Vagina (tissue), 2 donors: Measurements from ENCODE around the gene DRAM2. TPM values are rescaled to one million over a fixed set of nuclear protein-coding genes. Genes with fewer than 3 reads are reported as not detected.

Source experiments
- DNase-seq, 2 donors: peaks; one replicate each; pipeline ENCODE4 v3.0.0-alpha.2; 2017; ENCODE audit errors: extremely low spot score in 2 of 2
- H3K27ac ChIP-seq: fragments of 200-600 bp; sonication (generic); one replicate; pipeline ENCODE4 v1.5.1; 2019
- H3K27me3 ChIP-seq: fragments of 200-600 bp; sonication (generic); one replicate; pipeline ENCODE4 v1.5.1; 2019
- H3K36me3 ChIP-seq, 2 donors: fragments of 200-600 bp; sonication (generic); one replicate each; pipeline ENCODE4 v1.5.1; 2017 to 2019
- H3K4me1 ChIP-seq: fragments of 200-600 bp; sonication (generic); one replicate; pipeline ENCODE4 v1.5.1; 2019
- H3K4me3 ChIP-seq, 2 donors: fragments of 200-600 bp; sonication (generic); 1 replicate in 1 of 2; 2 replicates in 1 of 2; pipeline ENCODE4 v1.5.1; 2016 to 2019
- H3K9me3 ChIP-seq: fragments of 200-600 bp; sonication (generic); one replicate; pipeline ENCODE4 v1.5.1; 2019
- POLR2A ChIP-seq, 2 donors: fragments of 450-650 bp; IDR thresholded peaks; one replicate each; pipeline ENCODE4 v1.6.1; 2017; ENCODE audit warnings: antibody characterized with exemption in 2 of 2, mild to moderate bottlenecking in 2 of 2, moderate library complexity in 2 of 2
- POLR2AphosphoS5 ChIP-seq, 2 donors: sonication (generic); formaldehyde crosslinking; IDR thresholded peaks; one replicate each; pipeline ENCODE4 v1.9.0; 2017; ENCODE audit warnings: antibody characterized with exemption in 2 of 2, mild to moderate bottlenecking in 2 of 2, low read depth in 1 of 2; ENCODE audit not compliant: insufficient read depth in 1 of 2
- intact Hi-C: fragments of 100-400 bp; cut with DNase I; formaldehyde crosslinking; loops from one replicate; pipeline ENCODE4 v1.15.1; 2023
- total RNA-seq: library from RNA; depleted of rRNA; stranded (reverse); fragments of >200 nt; gene quantifications from one replicate; pipeline ENCODE4 v1.2.3, GENCODE V29; 2016
- TF ChIP-seq, protein P1 (sequence below), 3 experiments: fragments of 450-650 bp in 2 of 3; fragments of 200-600 bp in 1 of 3; sonication (generic) in 1 of 3; IDR thresholded peaks; one replicate each; pipeline ENCODE4 v1.5.1; 2017 to 2019; ENCODE audit warnings: antibody characterized with exemption in 3 of 3, mild to moderate bottlenecking in 2 of 3, moderate library complexity in 2 of 3

The DRAM2 gene
- total RNA-seq, 1 donor from 2014 or later = 33.9 TPM

DNA sequence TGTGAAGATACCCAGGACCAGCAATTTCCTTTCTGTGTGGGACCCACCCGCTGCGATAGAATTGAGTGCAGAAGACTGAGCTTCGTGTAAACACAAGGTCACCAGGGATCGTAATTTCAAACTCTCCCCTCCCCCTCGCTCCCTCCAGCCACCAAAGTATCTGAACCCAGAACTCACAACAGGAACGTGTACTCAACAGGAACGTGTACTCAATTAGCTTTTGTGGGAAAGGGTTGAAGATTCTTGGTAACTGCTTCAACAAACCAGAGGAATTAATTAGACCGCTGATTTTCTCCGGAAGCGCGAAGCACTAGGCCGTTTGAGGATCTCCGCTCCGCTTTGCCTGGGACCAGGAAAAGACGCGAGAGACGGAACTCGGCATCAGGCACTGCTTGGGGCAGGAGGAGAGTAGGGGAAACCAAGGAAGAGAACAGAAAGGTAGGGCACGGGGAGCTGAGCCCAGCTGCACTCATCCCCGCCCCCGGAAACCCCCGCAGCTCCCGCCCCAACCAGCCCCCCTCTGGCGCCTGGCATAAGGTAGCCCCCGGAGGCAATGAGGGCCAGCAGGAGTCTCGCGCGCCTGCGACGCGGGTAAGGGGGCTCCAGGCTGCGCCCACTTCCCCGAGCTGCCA is 453 bp downstream of the DRAM2 start:
- no peak for DNase-seq
- no peaks in the 10 kb centered on the region for H3K27me3 ChIP-seq
- TF ChIP-seq POLR2AphosphoS5 (IDR thresholded peaks at IDR 0.05; ENCODE audit: insufficient read depth in 1 of 2, low read depth in 1 of 2) (no peak), POLR2A (IDR thresholded peaks at IDR 0.05) (no peak)
- TF ChIP-seq, protein P1, sequence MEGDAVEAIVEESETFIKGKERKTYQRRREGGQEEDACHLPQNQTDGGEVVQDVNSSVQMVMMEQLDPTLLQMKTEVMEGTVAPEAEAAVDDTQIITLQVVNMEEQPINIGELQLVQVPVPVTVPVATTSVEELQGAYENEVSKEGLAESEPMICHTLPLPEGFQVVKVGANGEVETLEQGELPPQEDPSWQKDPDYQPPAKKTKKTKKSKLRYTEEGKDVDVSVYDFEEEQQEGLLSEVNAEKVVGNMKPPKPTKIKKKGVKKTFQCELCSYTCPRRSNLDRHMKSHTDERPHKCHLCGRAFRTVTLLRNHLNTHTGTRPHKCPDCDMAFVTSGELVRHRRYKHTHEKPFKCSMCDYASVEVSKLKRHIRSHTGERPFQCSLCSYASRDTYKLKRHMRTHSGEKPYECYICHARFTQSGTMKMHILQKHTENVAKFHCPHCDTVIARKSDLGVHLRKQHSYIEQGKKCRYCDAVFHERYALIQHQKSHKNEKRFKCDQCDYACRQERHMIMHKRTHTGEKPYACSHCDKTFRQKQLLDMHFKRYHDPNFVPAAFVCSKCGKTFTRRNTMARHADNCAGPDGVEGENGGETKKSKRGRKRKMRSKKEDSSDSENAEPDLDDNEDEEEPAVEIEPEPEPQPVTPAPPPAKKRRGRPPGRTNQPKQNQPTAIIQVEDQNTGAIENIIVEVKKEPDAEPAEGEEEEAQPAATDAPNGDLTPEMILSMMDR (IDR thresholded peaks at IDR 0.05) = no peak
- peak overlapping the region; percentile 83 to 94 for H3K4me3 ChIP-seq
- no peaks in the 10 kb centered on the region for H3K36me3 ChIP-seq
- H3K9me3 ChIP-seq = no peaks in the 10 kb centered on the region
- peaks cover 56% of the 10 kb centered on the region for H3K4me1 ChIP-seq
- intact Hi-C loops = no loop called here
- peak overlapping the region; percentile 97 for H3K27ac ChIP-seq

DNA sequence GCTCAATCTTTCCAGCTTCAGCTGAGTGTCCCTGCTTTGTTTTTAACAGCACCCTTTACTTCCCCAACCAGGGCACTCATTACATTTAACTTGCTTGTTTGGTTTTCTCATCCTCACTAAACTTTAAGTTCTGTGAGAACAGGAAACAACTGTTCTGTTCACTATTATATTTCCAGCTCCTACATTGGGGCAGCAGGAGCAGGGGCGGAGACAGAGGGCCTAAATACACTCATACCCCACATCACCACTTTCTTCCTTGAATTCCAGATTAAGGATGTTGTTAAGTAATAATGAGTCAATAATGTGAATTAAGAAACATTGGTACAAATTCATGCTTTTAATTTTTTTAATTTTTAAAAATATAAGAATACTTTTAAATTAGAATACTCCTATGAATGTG is 6.0 kb downstream of the DRAM2 start:
- no peak overlapping the region for H3K4me3 ChIP-seq
- peaks cover 19% of the 10 kb centered on the region for H3K4me1 ChIP-seq
- peaks cover 0 to 15% of the 10 kb centered on the region in 2 donors for H3K36me3 ChIP-seq
- H3K27me3 ChIP-seq = no peaks in the 10 kb centered on the region
- intact Hi-C loops = no loop called here
- TF ChIP-seq, protein P1 (IDR thresholded peaks at IDR 0.05) = no peak
- TF ChIP-seq POLR2AphosphoS5 (IDR thresholded peaks at IDR 0.05; ENCODE audit: insufficient read depth in 1 of 2, low read depth in 1 of 2) (no peak), POLR2A (IDR thresholded peaks at IDR 0.05) (no peak)
- no peaks in the 10 kb centered on the region for H3K9me3 ChIP-seq
- H3K27ac ChIP-seq = no peak overlapping the region
- no peak for DNase-seq

DNA sequence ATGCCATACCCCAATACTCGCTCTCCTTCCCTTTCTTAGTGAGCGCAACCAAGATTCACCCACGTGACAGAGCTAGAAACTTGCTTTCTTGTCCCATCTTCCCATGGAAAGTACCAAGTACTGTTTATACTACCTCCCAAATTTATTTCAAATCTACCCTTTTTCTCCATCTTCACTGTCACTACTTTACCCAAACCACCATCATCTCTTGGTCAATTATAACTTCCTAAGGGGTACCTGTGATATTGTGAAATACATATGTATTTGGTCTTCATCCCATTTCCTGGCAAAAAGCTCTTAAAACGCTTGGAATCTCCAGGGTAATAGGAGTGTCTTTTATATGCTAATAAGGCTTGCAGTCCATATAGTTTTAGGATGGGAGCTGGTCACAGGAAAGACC is 8.2 kb downstream of the DRAM2 start:
- Histone ChIP-seq H3K36me3 (peaks cover 0 to 15% of the 10 kb centered on the region in 2 donors), H3K4me1 (peaks cover 7% of the 10 kb centered on the region), H3K4me3 (no peak overlapping the region), H3K9me3 (no peaks in the 10 kb centered on the region), H3K27me3 (no peaks in the 10 kb centered on the region), H3K27ac (no peak overlapping the region)
- TF ChIP-seq POLR2A (IDR thresholded peaks at IDR 0.05) (no peak), POLR2AphosphoS5 (IDR thresholded peaks at IDR 0.05; ENCODE audit: insufficient read depth in 1 of 2, low read depth in 1 of 2) (no peak)
- TF ChIP-seq, protein P1 (IDR thresholded peaks at IDR 0.05) = no peak
- intact Hi-C loops = no loop called here
- no peak for DNase-seq

DNA sequence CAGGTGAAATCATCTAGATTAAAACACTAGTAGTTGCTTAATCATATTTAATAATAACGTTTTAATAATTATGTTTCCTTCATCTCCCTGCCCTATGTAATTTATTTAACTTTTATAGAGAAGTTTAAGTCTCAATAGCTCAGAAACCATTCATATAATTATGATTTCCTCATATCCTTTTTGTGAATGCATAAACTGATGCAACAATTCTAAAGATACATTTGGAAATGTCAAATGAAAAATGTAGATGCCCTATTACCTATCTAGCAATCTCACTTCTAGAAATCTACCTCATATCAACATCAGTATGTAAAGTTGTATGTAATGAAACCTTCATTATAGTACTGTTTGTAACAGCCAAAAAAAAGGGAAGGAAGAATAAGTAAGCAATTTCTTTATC is 10.5 kb downstream of the DRAM2 start:
- Histone ChIP-seq H3K27ac (no peak overlapping the region), H3K4me1 (no peaks in the 10 kb centered on the region), H3K9me3 (no peaks in the 10 kb centered on the region), H3K27me3 (no peaks in the 10 kb centered on the region), H3K36me3 (peaks cover 0 to 32% of the 10 kb centered on the region in 2 donors), H3K4me3 (no peak overlapping the region)
- no peak for TF ChIP-seq POLR2A (IDR thresholded peaks at IDR 0.05)
- TF ChIP-seq, protein P1 (IDR thresholded peaks at IDR 0.05) = no peak
- TF ChIP-seq POLR2AphosphoS5 (IDR thresholded peaks at IDR 0.05; ENCODE audit: insufficient read depth in 1 of 2, low read depth in 1 of 2) = no peak
- intact Hi-C loops = no loop called here
- DNase-seq = no peak

DNA sequence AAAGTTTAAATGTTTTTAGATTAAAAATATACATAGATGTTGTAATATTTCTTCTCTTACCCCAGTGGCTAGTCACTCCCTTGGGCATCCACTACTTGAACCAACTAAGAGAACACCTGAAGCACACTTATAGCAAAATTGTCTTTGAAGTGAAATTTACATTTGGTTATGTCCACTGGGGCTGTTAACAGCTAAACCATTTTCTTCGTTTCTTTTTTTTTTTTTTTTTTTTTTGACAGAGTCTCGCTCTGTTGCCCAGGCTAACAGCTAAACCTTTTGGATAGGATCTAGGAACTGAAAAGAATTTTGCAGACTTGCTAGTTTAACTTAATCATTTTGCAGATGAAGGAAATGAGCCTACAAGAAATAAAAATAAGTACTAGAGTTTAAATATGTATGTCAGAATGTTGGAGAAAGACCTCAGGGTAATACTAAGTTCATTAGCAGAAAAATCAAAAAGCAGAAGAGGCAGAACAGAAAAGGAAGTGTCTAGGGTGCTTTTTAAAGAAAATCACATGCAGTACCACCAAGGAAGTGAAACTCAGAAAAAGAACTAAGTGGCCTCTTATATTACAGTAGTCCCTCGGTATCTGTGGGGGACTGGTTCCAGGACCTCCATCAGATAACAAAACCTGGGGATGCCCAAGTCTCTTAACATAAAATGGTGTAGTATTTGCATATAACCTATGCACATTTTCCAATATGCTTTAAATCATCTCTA is 11.8 kb downstream of the DRAM2 start:
- H3K4me1 ChIP-seq = no peaks in the 10 kb centered on the region
- no peaks in the 10 kb centered on the region for H3K27me3 ChIP-seq
- H3K9me3 ChIP-seq = no peaks in the 10 kb centered on the region
- no peak for TF ChIP-seq POLR2AphosphoS5 (IDR thresholded peaks at IDR 0.05; ENCODE audit: insufficient read depth in 1 of 2, low read depth in 1 of 2)
- TF ChIP-seq, protein P1 (IDR thresholded peaks at IDR 0.05) = no peak
- no peak for TF ChIP-seq POLR2A (IDR thresholded peaks at IDR 0.05)
- H3K36me3 ChIP-seq = peaks cover 0 to 45% of the 10 kb centered on the region in 2 donors
- no peak overlapping the region for H3K4me3 ChIP-seq
- intact Hi-C loops = no loop called here
- no peak for DNase-seq
- no peak overlapping the region for H3K27ac ChIP-seq
